NCI-H2029 treated with DMSO at 0.1 percent for 48 hours (cell line): ENCODE measurements around the gene WWOX.
"Not testable (repeated sequence)": the region's sequence is repeated elsewhere in the genome, so short reads cannot be mapped to it uniquely, and the experiment has no call there.

Experiments
- DNase-seq: peaks from one replicate; lab custom pipeline; 2025; lab: John Stamatoyannopoulos, UW

The WWOX gene

GRCh38 chr16:79213214-79213613 is 1113.8 kb downstream of the WWOX start:
- no peak for DNase-seq

DNA sequence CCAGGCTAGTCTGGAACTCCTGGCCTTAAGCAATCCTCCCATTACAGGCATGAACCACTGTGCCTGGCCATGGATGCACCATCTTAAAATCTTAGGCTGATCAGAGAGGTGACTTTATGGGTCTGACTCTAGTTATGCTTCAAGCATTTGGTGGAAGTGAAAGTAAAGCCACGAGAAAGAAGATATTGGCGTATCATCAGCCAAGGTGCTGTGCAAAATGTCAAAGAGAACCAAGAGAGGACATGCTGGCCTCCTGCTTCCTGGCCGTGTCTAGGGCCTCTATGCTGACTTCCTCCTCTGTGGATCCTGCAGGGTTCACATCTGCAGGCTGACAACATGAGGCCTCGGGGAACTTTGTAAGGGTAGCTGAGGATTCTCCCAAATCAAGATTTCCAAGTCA is 1115.8 kb downstream of the WWOX start:
- no peak for DNase-seq

- no peak for DNase-seq
Observed at GRCh38 chr16:79217375-79218011, 1118.0 kb downstream of the WWOX start.

- no peak for DNase-seq
Observed at GRCh38 chr16:79218351-79218750, 1118.9 kb downstream of the WWOX start.

DNA sequence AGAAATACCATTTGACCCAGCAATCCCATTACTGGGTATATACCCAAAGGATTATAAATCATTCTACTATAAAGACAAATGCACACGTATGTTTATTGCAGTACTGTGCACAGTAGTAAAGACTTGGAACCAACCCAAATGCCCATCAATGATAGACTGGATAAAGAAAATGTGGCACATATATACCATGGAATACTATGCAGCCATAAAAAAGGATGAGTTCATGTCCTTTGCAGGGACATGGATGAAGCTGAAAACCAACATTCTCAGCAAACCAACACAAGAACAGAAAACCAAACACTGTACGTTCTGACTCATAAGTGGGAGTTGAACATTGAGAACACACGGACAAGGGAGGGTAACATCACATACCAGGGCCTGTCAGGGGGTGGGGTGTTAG is 1126.5 kb downstream of the WWOX start:
- DNase-seq: not testable (repeated sequence)

DNA sequence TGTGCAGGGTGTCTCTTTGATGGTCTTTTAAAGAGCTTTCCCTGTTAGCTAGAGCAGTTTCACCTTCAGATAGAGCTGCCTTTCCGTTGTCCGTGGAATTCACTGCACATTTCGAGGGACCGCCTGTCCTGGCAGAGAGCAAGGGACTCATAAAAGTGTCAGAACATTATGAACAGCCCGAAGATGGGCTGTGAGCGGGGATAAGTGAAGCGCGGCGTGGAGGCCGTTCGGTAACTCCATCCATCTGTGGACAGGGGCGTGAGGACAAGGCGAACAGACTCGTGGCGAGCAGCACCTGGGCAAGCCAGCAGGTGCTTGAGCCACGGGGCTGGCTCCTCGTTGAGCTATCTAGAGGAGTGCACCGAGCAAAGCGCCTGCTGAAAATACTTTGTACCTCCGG is 1129.9 kb downstream of the WWOX start:
- no peak for DNase-seq

GRCh38 chr16:79245700-79246099 is 1146.2 kb downstream of the WWOX start:
- DNase-seq: not testable (repeated sequence)

GRCh38 chr16:79247386-79247785 is 1147.9 kb downstream of the WWOX start:
- DNase-seq: peak; percentile 21

- no peak for DNase-seq
Observed at GRCh38 chr16:79248351-79248750, 1148.9 kb downstream of the WWOX start.

GRCh38 chr16:79250502-79251098 is 1151.1 kb downstream of the WWOX start:
- no peak for DNase-seq

DNA sequence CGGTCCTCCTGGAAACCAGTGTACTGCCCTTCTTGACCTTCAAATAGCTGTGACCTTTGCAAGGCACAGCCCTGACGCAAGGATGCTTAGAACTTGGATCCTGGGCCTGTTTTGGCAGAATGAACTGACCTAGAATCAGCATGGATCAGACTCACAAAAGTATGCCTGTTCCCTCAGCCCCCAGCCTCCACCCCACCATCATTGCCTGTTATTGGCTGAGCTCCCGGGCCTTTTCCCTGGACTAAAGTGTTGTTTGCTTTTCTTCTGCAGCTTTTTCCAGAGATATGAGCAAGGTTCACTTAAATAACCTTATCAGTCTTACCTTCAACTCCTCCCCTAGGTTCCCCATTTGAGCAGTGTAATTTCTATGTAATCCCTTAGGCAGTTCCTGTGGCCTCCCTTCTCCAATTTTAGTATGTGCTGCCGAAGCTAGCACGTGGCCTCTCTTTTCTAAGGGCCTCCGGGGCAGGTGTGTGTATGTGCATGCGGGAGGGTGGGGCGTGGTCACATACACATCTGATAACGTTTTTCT is 1153.7 kb downstream of the WWOX start:
- no peak for DNase-seq

- DNase-seq: no peak
Observed at GRCh38 chr16:79257953-79258490, 1158.6 kb downstream of the WWOX start.

- not testable (repeated sequence) for DNase-seq
Observed at GRCh38 chr16:79260890-79261289, 1161.4 kb downstream of the WWOX start.

- DNase-seq: no peak
Observed at GRCh38 chr16:79261481-79261940, 1162.1 kb downstream of the WWOX start.

GRCh38 chr16:79261944-79262552 is 1162.6 kb downstream of the WWOX start:
- no peak for DNase-seq
